ENCODE data around the gene WDR33.
A peak's percentile ranks its signal among the peaks of the same experiment; 100 is the strongest.
"Not testable (repeated sequence)": the region's sequence is repeated elsewhere in the genome, so short reads cannot be mapped to it uniquely, and the experiment has no call there.

Gene WDR33

DNA sequence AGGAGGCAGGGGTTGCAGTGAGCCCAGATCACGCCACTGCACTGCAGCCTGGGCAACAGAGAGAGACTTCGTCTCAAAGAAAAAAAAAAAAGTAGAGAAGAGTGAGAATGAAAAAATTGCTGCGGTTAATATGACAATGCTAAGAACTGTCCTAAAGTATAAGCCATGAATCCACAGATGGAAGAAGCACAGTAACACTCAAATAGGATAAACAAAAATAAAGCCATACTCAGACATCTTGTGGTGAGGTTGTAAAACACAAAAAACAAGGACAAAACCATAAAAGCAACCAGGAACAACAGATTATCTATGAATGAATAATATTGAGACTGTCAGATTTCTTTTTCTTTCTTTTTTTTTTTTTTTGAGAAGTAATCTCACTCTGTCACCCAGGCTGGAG lies 24.0 kb upstream of the WDR33 start:
- H3K27me3 ChIP-seq (ENCODE audit: control insufficient read depth in 1 of 2, insufficient read depth in 2 of 2, low read length in 2 of 2): no peaks in the 10 kb centered on the region
- H3K4me3 ChIP-seq (ENCODE audit: low read depth in 1 of 2, low read length in 2 of 2): no peak overlapping the region
- H3K27ac ChIP-seq (ENCODE audit: low read depth, low read length): no peak overlapping the region
- H3K4me1 ChIP-seq (ENCODE audit: insufficient read depth, low read length): no peaks in the 10 kb centered on the region
- H3K36me3 ChIP-seq (ENCODE audit: insufficient read depth, low read length): no peaks in the 10 kb centered on the region
- no peaks in the 10 kb centered on the region for H3K9me3 ChIP-seq (ENCODE audit: low read length)
- no peak overlapping the region for H3K9ac ChIP-seq (ENCODE audit: low read length)

- Histone ChIP-seq H3K36me3 (ENCODE audit: insufficient read depth, low read length) (no peaks in the 10 kb centered on the region), H3K4me1 (ENCODE audit: insufficient read depth, low read length) (no peaks in the 10 kb centered on the region), H3K4me3 (ENCODE audit: low read depth in 1 of 2, low read length in 2 of 2) (no peak overlapping the region), H3K27ac (ENCODE audit: low read depth, low read length) (no peak overlapping the region), H3K9ac (ENCODE audit: low read length) (no peak overlapping the region), H3K9me3 (ENCODE audit: low read length) (no peaks in the 10 kb centered on the region), H3K27me3 (ENCODE audit: control insufficient read depth in 1 of 2, insufficient read depth in 2 of 2, low read length in 2 of 2) (no peaks in the 10 kb centered on the region)
Observed at GRCh38 chr2:127829845-127830246, 18.9 kb upstream of the WDR33 start.

GRCh38 chr2:127826708-127827107 lies 15.7 kb upstream of the WDR33 start:
- not testable (repeated sequence) for H3K4me1 ChIP-seq (ENCODE audit: insufficient read depth, low read length); H3K27me3 ChIP-seq (ENCODE audit: control insufficient read depth in 1 of 2, insufficient read depth in 2 of 2, low read length in 2 of 2); H3K27ac ChIP-seq (ENCODE audit: low read depth, low read length); H3K9ac ChIP-seq (ENCODE audit: low read length); H3K4me3 ChIP-seq (ENCODE audit: low read depth in 1 of 2, low read length in 2 of 2); H3K36me3 ChIP-seq (ENCODE audit: insufficient read depth, low read length); H3K9me3 ChIP-seq (ENCODE audit: low read length)

DNA sequence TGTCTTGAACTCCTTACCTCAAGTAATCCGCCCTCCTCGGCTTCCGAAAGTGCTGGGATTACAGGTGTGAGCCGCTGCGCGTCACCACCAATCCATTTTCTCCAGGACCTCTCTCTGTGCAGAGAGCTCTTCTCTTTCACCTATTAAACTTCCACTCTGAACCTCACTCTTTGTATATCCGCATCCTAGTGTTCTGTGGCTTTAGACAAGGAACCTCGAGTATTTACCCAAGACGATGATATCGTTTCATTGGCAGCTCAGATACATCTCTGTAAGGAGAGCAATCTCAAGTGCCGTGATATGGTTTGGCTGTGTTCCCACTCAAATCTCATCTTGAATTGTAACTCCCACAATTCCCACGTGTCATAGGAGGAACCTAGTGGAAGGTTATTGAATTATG lies 15.1 kb upstream of the WDR33 start:
- Histone ChIP-seq H3K27me3 (ENCODE audit: control insufficient read depth in 1 of 2, insufficient read depth in 2 of 2, low read length in 2 of 2) (no peaks in the 10 kb centered on the region), H3K36me3 (ENCODE audit: insufficient read depth, low read length) (no peaks in the 10 kb centered on the region), H3K4me3 (ENCODE audit: low read depth in 1 of 2, low read length in 2 of 2) (no peak overlapping the region), H3K9ac (ENCODE audit: low read length) (no peak overlapping the region), H3K4me1 (ENCODE audit: insufficient read depth, low read length) (no peaks in the 10 kb centered on the region), H3K9me3 (ENCODE audit: low read length) (no peaks in the 10 kb centered on the region), H3K27ac (ENCODE audit: low read depth, low read length) (no peak overlapping the region)

DNA sequence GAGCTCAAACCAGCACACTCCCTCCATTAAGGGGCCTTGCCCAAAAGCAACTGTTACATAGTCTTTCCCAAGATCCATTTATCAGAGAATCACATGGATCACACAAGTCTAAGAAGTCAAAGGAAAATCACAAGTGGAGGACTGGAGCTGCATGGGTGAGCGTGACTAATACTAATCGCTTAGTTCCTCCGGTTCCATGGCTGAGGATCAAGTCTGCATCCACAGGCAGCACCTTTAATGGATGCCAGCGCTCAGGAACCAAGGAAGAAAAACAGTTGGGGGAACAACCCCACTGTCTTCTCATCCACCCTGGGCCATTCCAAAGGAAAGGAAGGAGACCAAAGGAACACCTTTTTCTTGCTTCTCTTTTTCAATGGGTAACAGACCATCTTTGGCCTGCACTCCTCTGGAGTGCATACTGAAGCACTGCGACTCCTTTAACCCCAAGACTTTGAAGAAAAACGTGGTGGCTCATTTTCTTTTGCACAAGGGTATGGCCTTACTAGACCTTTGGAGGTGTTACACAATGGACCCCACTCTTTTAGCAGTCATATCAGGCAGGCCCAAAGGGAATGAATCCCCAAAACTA lies 9.2 kb upstream of the WDR33 start:
- Histone ChIP-seq H3K27ac (ENCODE audit: low read depth, low read length) (no peak overlapping the region), H3K4me3 (ENCODE audit: low read depth in 1 of 2, low read length in 2 of 2) (no peak overlapping the region), H3K9me3 (ENCODE audit: low read length) (peaks cover 8% of the 10 kb centered on the region), H3K9ac (ENCODE audit: low read length) (no peak overlapping the region), H3K4me1 (ENCODE audit: insufficient read depth, low read length) (no peaks in the 10 kb centered on the region), H3K36me3 (ENCODE audit: insufficient read depth, low read length) (no peaks in the 10 kb centered on the region), H3K27me3 (ENCODE audit: control insufficient read depth in 1 of 2, insufficient read depth in 2 of 2, low read length in 2 of 2) (no peaks in the 10 kb centered on the region)

- Histone ChIP-seq H3K9me3 (ENCODE audit: low read length) (peaks cover 8% of the 10 kb centered on the region), H3K4me1 (ENCODE audit: insufficient read depth, low read length) (no peaks in the 10 kb centered on the region), H3K36me3 (ENCODE audit: insufficient read depth, low read length) (no peaks in the 10 kb centered on the region), H3K9ac (ENCODE audit: low read length) (no peak overlapping the region), H3K27ac (ENCODE audit: low read depth, low read length) (no peak overlapping the region), H3K27me3 (ENCODE audit: control insufficient read depth in 1 of 2, insufficient read depth in 2 of 2, low read length in 2 of 2) (no peaks in the 10 kb centered on the region), H3K4me3 (ENCODE audit: low read depth in 1 of 2, low read length in 2 of 2) (no peak overlapping the region)
Observed at GRCh38 chr2:127818794-127819425, 7.9 kb upstream of the WDR33 start.

DNA sequence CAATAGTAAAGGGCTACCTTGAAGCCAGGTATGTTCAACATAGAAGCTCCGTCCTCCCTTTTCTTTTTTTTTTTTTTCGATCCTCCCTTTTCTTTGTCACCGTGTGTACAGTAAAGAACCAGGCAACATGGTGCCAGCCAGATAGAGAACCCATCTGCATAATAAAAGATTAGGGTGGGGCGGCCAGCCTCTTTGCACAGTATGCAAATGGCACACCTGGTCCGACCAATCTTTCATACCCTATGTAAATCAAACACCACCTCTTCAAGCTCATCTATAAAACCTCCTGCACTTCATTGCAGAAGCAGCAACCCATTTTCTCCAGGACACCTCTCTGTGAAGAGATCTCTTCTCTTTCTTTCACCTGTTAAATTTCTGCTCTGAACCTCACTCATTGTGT lies 7.3 kb upstream of the WDR33 start:
- no peak overlapping the region for H3K9ac ChIP-seq (ENCODE audit: low read length)
- H3K27ac ChIP-seq (ENCODE audit: low read depth, low read length): no peak overlapping the region

GRCh38 chr2:127814677-127815076 lies 3.7 kb upstream of the WDR33 start:
- H3K9me3 ChIP-seq (ENCODE audit: low read length): no peaks in the 10 kb centered on the region
- H3K27ac ChIP-seq (ENCODE audit: low read depth, low read length): no peak overlapping the region

More for the DNA sequence above, 7.3 kb upstream of the WDR33 start:
- Histone ChIP-seq H3K36me3 (ENCODE audit: insufficient read depth, low read length) (no peaks in the 10 kb centered on the region), H3K4me1 (ENCODE audit: insufficient read depth, low read length) (no peaks in the 10 kb centered on the region), H3K27me3 (ENCODE audit: control insufficient read depth in 1 of 2, insufficient read depth in 2 of 2, low read length in 2 of 2) (no peaks in the 10 kb centered on the region), H3K9me3 (ENCODE audit: low read length) (peaks cover 8% of the 10 kb centered on the region), H3K4me3 (ENCODE audit: low read depth in 1 of 2, low read length in 2 of 2) (no peak overlapping the region)

DNA sequence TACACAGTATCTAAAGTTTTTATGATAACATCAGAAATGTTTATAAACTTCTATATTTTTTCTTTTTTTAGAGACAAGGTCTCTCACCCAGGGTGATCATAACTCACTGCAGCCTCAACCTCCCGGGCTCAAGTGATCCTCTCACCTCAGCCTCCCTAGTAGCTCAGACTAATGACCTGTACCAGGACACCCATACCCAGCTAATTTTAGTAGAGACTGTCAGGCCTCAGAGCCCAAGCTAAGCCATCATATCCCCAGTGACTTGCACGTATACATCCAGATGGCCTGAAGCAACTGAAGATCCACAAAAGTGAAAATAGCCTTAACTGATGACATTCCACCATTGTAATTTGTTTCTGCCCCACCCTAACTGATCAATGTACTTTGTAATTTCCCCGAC lies 1.5 kb upstream of the WDR33 start:
- H3K27ac ChIP-seq (ENCODE audit: low read depth, low read length); H3K27me3 ChIP-seq (ENCODE audit: control insufficient read depth in 1 of 2, insufficient read depth in 2 of 2, low read length in 2 of 2); H3K36me3 ChIP-seq (ENCODE audit: insufficient read depth, low read length); H3K4me3 ChIP-seq (ENCODE audit: low read depth in 1 of 2, low read length in 2 of 2); H3K9me3 ChIP-seq (ENCODE audit: low read length); H3K4me1 ChIP-seq (ENCODE audit: insufficient read depth, low read length); H3K9ac ChIP-seq (ENCODE audit: low read length): not testable (repeated sequence)

More at GRCh38 chr2:127814677-127815076, 3.7 kb upstream of the WDR33 start:
- Histone ChIP-seq H3K36me3 (ENCODE audit: insufficient read depth, low read length) (no peaks in the 10 kb centered on the region), H3K4me1 (ENCODE audit: insufficient read depth, low read length) (no peaks in the 10 kb centered on the region), H3K27me3 (ENCODE audit: control insufficient read depth in 1 of 2, insufficient read depth in 2 of 2, low read length in 2 of 2) (no peaks in the 10 kb centered on the region), H3K9ac (ENCODE audit: low read length) (no peak overlapping the region), H3K4me3 (ENCODE audit: low read depth in 1 of 2, low read length in 2 of 2) (no peak overlapping the region)

DNA sequence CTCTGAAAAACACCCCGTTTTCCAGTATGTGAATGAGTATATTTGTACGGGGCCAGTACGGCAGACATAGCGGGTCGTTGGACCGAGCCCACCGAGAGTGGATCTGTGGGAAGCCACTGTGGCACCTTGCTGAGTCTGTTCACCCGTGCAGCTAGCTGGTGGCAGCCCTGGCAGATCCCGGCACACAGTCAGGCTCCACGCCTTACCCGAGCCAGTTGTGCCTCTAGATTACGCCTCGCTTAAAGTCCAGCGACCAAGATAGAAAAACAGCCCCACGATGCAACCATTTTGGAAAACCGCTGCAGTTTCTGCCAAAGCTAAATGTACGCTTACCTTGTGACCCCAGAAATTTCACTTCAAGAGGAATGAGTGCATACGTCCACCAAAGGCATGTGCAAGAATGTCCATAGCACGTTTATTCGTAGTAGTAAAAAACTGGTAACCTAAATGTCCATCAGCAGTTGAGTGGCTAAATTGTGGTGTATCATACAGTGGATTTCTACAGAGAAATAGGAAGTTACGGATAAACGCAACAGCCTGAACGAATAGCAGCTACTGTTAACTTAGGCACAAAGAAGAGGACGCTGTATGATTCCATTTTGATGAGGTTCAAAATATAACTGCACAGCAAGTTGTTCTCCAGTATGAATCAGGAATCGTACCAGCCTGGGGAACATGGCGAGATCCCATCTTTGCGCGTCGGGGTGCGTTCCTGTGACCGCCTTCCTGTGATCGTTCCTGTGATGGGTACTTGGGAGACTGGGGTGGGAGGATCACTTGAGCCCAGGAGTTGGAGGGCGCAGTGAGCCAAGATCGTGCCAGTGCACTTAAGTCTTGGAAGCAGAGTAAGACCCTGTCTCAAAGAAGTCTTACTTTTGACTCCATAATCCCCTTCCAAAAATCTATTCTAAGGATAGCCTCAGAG lies 688 bp upstream of the WDR33 start:
- Histone ChIP-seq H3K27ac (ENCODE audit: low read depth, low read length) (peak overlapping the region; percentile 88), H3K27me3 (ENCODE audit: control insufficient read depth in 1 of 2, insufficient read depth in 2 of 2, low read length in 2 of 2) (no peaks in the 10 kb centered on the region), H3K4me3 (ENCODE audit: low read depth in 1 of 2, low read length in 2 of 2) (peak overlapping the region; percentile 84 to 88), H3K9me3 (ENCODE audit: low read length) (no peaks in the 10 kb centered on the region), H3K9ac (ENCODE audit: low read length) (peak overlapping the region; percentile 98), H3K4me1 (ENCODE audit: insufficient read depth, low read length) (peaks cover 5% of the 10 kb centered on the region), H3K36me3 (ENCODE audit: insufficient read depth, low read length) (no peaks in the 10 kb centered on the region)

- Histone ChIP-seq H3K27ac (ENCODE audit: low read depth, low read length) (peak overlapping the region; percentile 88), H3K9ac (ENCODE audit: low read length) (peak overlapping the region; percentile 98), H3K36me3 (ENCODE audit: insufficient read depth, low read length) (no peaks in the 10 kb centered on the region), H3K9me3 (ENCODE audit: low read length) (no peaks in the 10 kb centered on the region), H3K27me3 (ENCODE audit: control insufficient read depth in 1 of 2, insufficient read depth in 2 of 2, low read length in 2 of 2) (no peaks in the 10 kb centered on the region), H3K4me3 (ENCODE audit: low read depth in 1 of 2, low read length in 2 of 2) (peak overlapping the region; percentile 84 to 88), H3K4me1 (ENCODE audit: insufficient read depth, low read length) (peaks cover 16% of the 10 kb centered on the region)
Observed at GRCh38 chr2:127810156-127810618, 784 bp downstream of the WDR33 start.
